K562 (cell line): ENCODE results near the gene GSTT2B. TPM values are rescaled to one million over a fixed set of nuclear protein-coding genes. Genes with fewer than 3 reads are reported as not detected.

ENCODE experiments used
- ATAC-seq: fragments of 200-7000 bp; cut with Tn5 transposase; 3 replicates; pipeline ENCODE4 v1.9.1; 2020; ENCODE audit warnings: moderate library complexity
- BruUV-seq: library from RNA; stranded (reverse); fragments of 400-500 nt; replicated peaks from 2 replicates; lab custom pipeline; 2021; lab: Mats Ljungman, UMichigan
- CTCF ChIA-PET: fragments of 300-600 bp; formaldehyde crosslinking; extraction: SDS; loops from one replicate; lab custom pipeline; 2021; ENCODE audit warnings: low intra/inter-chr PET ratio; lab: Yijun Ruan, JAX
- POLR2A ChIA-PET: fragments of 300-600, 350-650 bp; sonication (Branson Sonifier 250); formaldehyde crosslinking; extraction: SDS; loops from one replicate; lab custom pipeline; 2021; ENCODE audit warnings: antibody characterized with exemption, inconsistent platforms; lab: Yijun Ruan, JAX
- DNase-seq, 4 experiments: peaks; one replicate each; pipeline versions ENCODE4 v3.0.0 to v3.0.0-alpha.2; 2011 to 2018; ENCODE audit warnings: low spot score in 3 of 4, mixed read lengths in 3 of 4; ENCODE audit errors: extremely low read depth in 1 of 4
- FAIRE-seq: peaks from 2 replicates; lab custom pipeline; 2011; peaks lifted over from hg19 to GRCh38; lab: Jason Lieb, UNC
- H2AFZ ChIP-seq: 2 replicates; pipeline ENCODE4 v1.6.0; 2011; ENCODE audit warnings: low read depth, low read length, control low read depth, inconsistent platforms
- H3K27ac ChIP-seq: fragments of 200-600 bp; 3 replicates; pipeline ENCODE4 v1.8.0; 2011; ENCODE audit warnings: low read depth, mild to moderate bottlenecking, control low read depth, inconsistent platforms, low read length, moderate library complexity, mixed read lengths; ENCODE audit errors: extremely low read depth
- H3K27me3 ChIP-seq, 2 experiments: fragments of 300-600 bp in 1 of 2; 2 replicates in 1 of 2; 3 replicates in 1 of 2; pipeline versions ENCODE4 v1.6.0 to v1.8.0; 2011; ENCODE audit warnings: inconsistent platforms in 2 of 2, low read length in 2 of 2, mild to moderate bottlenecking in 1 of 2, mixed read lengths in 1 of 2, moderate library complexity in 1 of 2; ENCODE audit not compliant: control insufficient read depth in 2 of 2, insufficient read depth in 2 of 2
- H3K36me3 ChIP-seq: fragments of 300-600 bp; 3 replicates; pipeline ENCODE4 v1.8.0; 2011; ENCODE audit warnings: mild to moderate bottlenecking, low read length, inconsistent platforms; ENCODE audit not compliant: control insufficient read depth, insufficient read depth
- H3K4me1 ChIP-seq, 2 experiments: fragments of 200-600 bp in 1 of 2; replicated peaks in 1 of 2; 2 replicates in 1 of 2; 3 replicates in 1 of 2; pipeline versions ENCODE4 v1.5.1 to v1.8.0; 2011; ENCODE audit warnings: inconsistent platforms in 2 of 2, low read length in 2 of 2, mild to moderate bottlenecking in 1 of 2, mixed read lengths in 1 of 2, moderate library complexity in 1 of 2; ENCODE audit not compliant: control insufficient read depth in 2 of 2, insufficient read depth in 2 of 2
- H3K4me2 ChIP-seq: 2 replicates; pipeline ENCODE4 v1.6.1; 2011; ENCODE audit warnings: low read length, control low read depth, inconsistent platforms, mixed read lengths; ENCODE audit not compliant: insufficient read depth
- H3K4me3 ChIP-seq: fragments of 200-600 bp; sonication (generic), shearing (Covaris generic); 2 replicates; pipeline ENCODE4 v1.5.1; 2016; ENCODE audit warnings: control low read depth, inconsistent platforms
- H3K79me2 ChIP-seq: fragments of 200-600 bp; 3 replicates; pipeline ENCODE4 v1.8.0; 2011; ENCODE audit warnings: low read length, inconsistent platforms; ENCODE audit not compliant: control insufficient read depth, insufficient read depth
- H3K9ac ChIP-seq, 2 experiments: 2 replicates each; pipeline versions ENCODE4 v1.6.0 to v1.6.1; 2011; ENCODE audit warnings: low read depth in 2 of 2, low read length in 2 of 2, control low read depth in 1 of 2, inconsistent platforms in 1 of 2, mild to moderate bottlenecking in 1 of 2, mixed read lengths in 1 of 2; ENCODE audit not compliant: insufficient read depth in 1 of 2
- H3K9me1 ChIP-seq: one replicate; pipeline ENCODE4 v1.6.0; 2011; ENCODE audit warnings: inconsistent platforms, mild to moderate bottlenecking, low read length, moderate library complexity; ENCODE audit not compliant: control insufficient read depth, insufficient read depth
- H3K9me3 ChIP-seq: replicated peaks from 2 replicates; pipeline ENCODE4 v1.5.1; 2011; ENCODE audit warnings: low read depth, low read length, inconsistent platforms; ENCODE audit not compliant: control insufficient read depth, insufficient read depth
- H4K20me1 ChIP-seq: replicated peaks from 2 replicates; pipeline ENCODE4 v1.6.1; 2011; ENCODE audit warnings: low read length, inconsistent platforms, mixed read lengths; ENCODE audit not compliant: control insufficient read depth, insufficient read depth
- ELF2 ChIP-seq: fragments of 250-450 bp; sonication (Bioruptor Pico); IDR thresholded peaks from 2 replicates; pipeline ENCODE4 v1.5.0; 2021; ENCODE audit warnings: mild to moderate bottlenecking
- KDM5B ChIP-seq: fragments of 200-600 bp; sonication (generic); IDR thresholded peaks from 2 replicates; pipeline ENCODE4 v1.6.1; 2012; ENCODE audit warnings: low read depth, mild to moderate bottlenecking, moderate library complexity, low read length, control low read depth, inconsistent platforms; ENCODE audit not compliant: insufficient replicate concordance
- PTTG1 ChIP-seq: fragments of 450-650 bp; IDR thresholded peaks from 2 replicates; pipeline ENCODE4 v1.6.1; 2016; ENCODE audit warnings: low read depth, mild to moderate bottlenecking, missing genetic modification characterization, missing compliant biosample characterization
- TEAD4 ChIP-seq, 2 experiments: sonication (generic) in 1 of 2; formaldehyde crosslinking in 1 of 2; IDR thresholded peaks; 2 replicates each; pipeline versions ENCODE4 v1.6.1 to v1.8.0; 2012 to 2022; ENCODE audit warnings: borderline replicate concordance in 1 of 2, inconsistent platforms in 1 of 2, low read length in 1 of 2, mild to moderate bottlenecking in 1 of 2, missing genetic modification reagents in 1 of 2
- ZNF717 ChIP-seq: fragments of 250-450 bp; sonication (Bioruptor Pico); IDR thresholded peaks from 2 replicates; pipeline ENCODE4 v1.5.0; 2021
- ZNF830 ChIP-seq: fragments of 250-450 bp; sonication (Bioruptor Pico); IDR thresholded peaks from 2 replicates; pipeline ENCODE4 v1.5.0; 2021; ENCODE audit warnings: mild to moderate bottlenecking
- WGBS: fragments of 100-300 bp; shearing (Covaris generic); methylation state at CpG from one replicate; pipeline ENCODE4 v1.1.6; 2016; ENCODE audit warnings: low coverage, mixed read lengths; ENCODE audit not compliant: insufficient coverage; ENCODE audit errors: missing lambda C conversion rate; 5-methylcytosine and 5-hydroxymethylcytosine counted together
- in situ Hi-C: fragments of 300-500 bp; cut with MboI; formaldehyde crosslinking; loops from 4 replicates; pipeline ENCODE4 v1.15.0; 2018; ENCODE audit warnings: inconsistent platforms, mixed read lengths
- intact Hi-C: fragments of 100-400 bp; cut with micrococcal nuclease; formaldehyde crosslinking; loops from 2 replicates; pipeline ENCODE4 v1.14.2; 2022
- polyA plus RNA-seq, 8 experiments: library from polyadenylated mRNA; depleted of rRNA in 4 of 8; stranded (reverse) in 5 of 8; unstranded in 3 of 8; fragments of >200 nt; fragmentation: Nextera tagmentation in 2 of 8; fragmentation: Illumina TruSeq in 1 of 8; extraction: Ambion mirVana in 2 of 8; extraction: Trizol in 1 of 8; gene quantifications; 2 replicates each; pipeline versions ENCODE4 v1.2.1 to v1.2.3, GENCODE V29; 2011 to 2014; ENCODE audit warnings: inconsistent platforms in 1 of 8, missing spikeins in 1 of 8
- total RNA-seq, 7 experiments: library from RNA; depleted of rRNA in 6 of 7; stranded (reverse); fragments of >200 nt in 6 of 7; fragmentation: Illumina TruSeq in 2 of 7; extraction: Trizol in 2 of 7; gene quantifications; 2 replicates each; pipeline versions ENCODE4 v1.2.1 to v1.2.3, GENCODE V29; 2011 to 2021; ENCODE audit warnings: low replicate concordance in 1 of 7
- TF ChIP-seq, protein P1 (sequence below): fragments of 200-800 bp; sonication (Bioruptor generic); IDR thresholded peaks from 2 replicates; pipeline ENCODE4 v1.6.1; 2017; ENCODE audit warnings: missing genetic modification characterization, missing compliant biosample characterization

GSTT2B gene
- total and polyA plus RNA-seq, 9 of the 15 experiments (the other 6 are each of a cell fraction or from before 2014, with no cell fraction given): not detected

DNA sequence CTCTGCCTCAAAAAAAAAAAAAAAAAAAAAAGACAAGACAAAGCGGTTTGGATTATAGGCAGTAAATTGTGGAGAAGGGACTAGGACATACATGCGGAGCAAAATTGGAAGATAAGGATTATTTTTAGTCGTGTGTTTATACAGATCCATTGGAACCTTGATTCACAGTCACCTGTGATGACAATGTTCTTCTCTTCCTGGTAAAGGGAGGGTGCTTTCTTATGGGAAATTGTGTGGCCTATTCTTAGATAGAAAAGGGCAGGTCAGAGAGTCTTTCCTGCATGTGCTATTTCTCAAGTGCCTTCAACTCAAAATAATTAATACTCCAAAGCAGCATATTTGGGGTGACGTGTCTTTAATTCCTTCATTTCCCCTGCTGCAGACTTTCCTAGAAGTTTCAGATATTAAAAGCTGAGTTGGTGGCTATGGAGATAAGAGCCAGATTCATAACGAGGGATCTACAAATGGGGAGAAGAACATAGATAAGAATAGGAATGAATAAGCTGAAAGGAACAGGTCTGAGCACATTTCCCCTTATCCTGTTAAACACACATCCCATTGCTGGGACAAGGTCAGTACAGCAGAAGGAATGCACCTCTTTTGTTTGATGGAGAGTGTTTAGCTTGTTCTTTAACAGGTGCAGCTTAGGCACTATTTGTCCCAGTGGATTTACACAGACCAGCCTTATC is 22.5 kb downstream of the GSTT2B start (continued):
- TF ChIP-seq ZNF717 (CRISPR knock-in tag) (no peak), TEAD4 (IDR thresholded peaks at IDR 0.05; ENCODE audit: low read length) (peak; percentile 53; the same call in 1 of the 2 replicates), TEAD4 (CRISPR knock-in tag; IDR thresholded peaks at IDR 0.05; ENCODE audit: borderline replicate concordance) (no peak)

DNA sequence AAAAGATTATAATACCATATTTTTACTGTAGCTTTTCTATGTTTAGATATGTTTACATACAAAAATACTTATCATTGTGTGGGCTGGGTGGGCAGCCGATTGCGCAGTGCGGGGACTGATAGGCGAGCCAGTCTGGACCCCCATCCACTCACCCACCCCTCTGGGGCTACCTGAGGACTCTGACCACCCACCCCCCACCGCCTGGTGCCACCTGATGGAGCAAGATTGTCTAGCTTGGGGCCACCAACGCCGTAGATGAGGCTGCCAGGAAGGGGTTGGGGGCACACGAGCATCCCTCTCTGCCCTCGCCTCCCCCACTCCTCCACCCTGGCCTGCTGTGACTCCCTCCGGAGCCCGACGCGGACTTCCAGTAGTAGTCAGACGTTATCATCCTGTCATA is 34.4 kb downstream of the GSTT2B start:
- H3K36me3 ChIP-seq: peaks cover 48% of the 10 kb centered on the region; the same call in 2 of the 3 replicates
- DNase-seq (peak in 2 of 4 experiments; percentile 3 to 4), FAIRE-seq (no peak), ATAC-seq (no peak)
- no peaks in the 10 kb centered on the region for H3K27me3 ChIP-seq
- ChIA-PET POLR2A (interaction anchor here (1.1 kb wide), 1 partner anchor 44 kb away, joined by 3 read pairs; no protein-coding TSS in a partner anchor), CTCF (no interaction called here)
- WGBS: 77% methylated on average over 10 of the region's 14 CpGs
- H3K9me1 ChIP-seq: no peaks in the 10 kb centered on the region
- TF ChIP-seq ZNF830 (CRISPR knock-in tag) (no peak), PTTG1 (no peak), ELF2 (CRISPR knock-in tag) (no peak), KDM5B (no peak)
- TF ChIP-seq, protein P1, sequence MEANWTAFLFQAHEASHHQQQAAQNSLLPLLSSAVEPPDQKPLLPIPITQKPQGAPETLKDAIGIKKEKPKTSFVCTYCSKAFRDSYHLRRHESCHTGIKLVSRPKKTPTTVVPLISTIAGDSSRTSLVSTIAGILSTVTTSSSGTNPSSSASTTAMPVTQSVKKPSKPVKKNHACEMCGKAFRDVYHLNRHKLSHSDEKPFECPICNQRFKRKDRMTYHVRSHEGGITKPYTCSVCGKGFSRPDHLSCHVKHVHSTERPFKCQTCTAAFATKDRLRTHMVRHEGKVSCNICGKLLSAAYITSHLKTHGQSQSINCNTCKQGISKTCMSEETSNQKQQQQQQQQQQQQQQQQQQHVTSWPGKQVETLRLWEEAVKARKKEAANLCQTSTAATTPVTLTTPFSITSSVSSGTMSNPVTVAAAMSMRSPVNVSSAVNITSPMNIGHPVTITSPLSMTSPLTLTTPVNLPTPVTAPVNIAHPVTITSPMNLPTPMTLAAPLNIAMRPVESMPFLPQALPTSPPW: no peak
- no peaks in the 10 kb centered on the region for H3K79me2 ChIP-seq
- H3K27ac ChIP-seq: no peak overlapping the region
- H3K9ac ChIP-seq: no peak overlapping the region
- no peaks in the 10 kb centered on the region for H4K20me1 ChIP-seq
- BruUV-seq: no TSS peak
- peaks cover 3% of the 10 kb centered on the region for H3K9me3 ChIP-seq
- in situ Hi-C loops: loop anchor here (5.0 kb wide), 1 partner anchor 41 kb away; the partner anchor contains the start of gene DDTL
- H3K4me1 ChIP-seq: no peaks in the 10 kb centered on the region
- H3K4me3 ChIP-seq: no peak overlapping the region
- no peak overlapping the region for H3K4me2 ChIP-seq
- intact Hi-C loops: no loop called here
- H2AFZ ChIP-seq: no peak overlapping the region
